IPS-11a (cell line): Measurements from ENCODE around the gene LIF.

Experiments used
- H3K4me3 ChIP-seq: one replicate; pipeline ENCODE4 v1.5.1; 2013; ENCODE audit warnings: low read depth, low read length, control low read depth

LIF gene

GRCh38 chr22:30193031-30193775, 53.4 kb downstream of the LIF start:
- H3K4me3 ChIP-seq, result no peak overlapping the region

- H3K4me3 ChIP-seq, result no peak overlapping the region
Measured at GRCh38 chr22:30192427-30192826, 54.1 kb downstream of the LIF start.

- no peak overlapping the region for H3K4me3 ChIP-seq
Measured at GRCh38 chr22:30191040-30191701, 55.4 kb downstream of the LIF start.

- no peak overlapping the region for H3K4me3 ChIP-seq
Measured at GRCh38 chr22:30190574-30190973, 56.0 kb downstream of the LIF start.
